ENCODE results near the gene CYP3A7. TPM values are rescaled to one million over a fixed set of nuclear protein-coding genes. Genes with fewer than 3 reads are reported as not detected.

CYP3A7 gene
- total and polyA plus RNA-seq, 9 of the 15 experiments (the other 6 are each of a cell fraction or from before 2014, with no cell fraction given) = 0.20 TPM; not detected in 8

DNA sequence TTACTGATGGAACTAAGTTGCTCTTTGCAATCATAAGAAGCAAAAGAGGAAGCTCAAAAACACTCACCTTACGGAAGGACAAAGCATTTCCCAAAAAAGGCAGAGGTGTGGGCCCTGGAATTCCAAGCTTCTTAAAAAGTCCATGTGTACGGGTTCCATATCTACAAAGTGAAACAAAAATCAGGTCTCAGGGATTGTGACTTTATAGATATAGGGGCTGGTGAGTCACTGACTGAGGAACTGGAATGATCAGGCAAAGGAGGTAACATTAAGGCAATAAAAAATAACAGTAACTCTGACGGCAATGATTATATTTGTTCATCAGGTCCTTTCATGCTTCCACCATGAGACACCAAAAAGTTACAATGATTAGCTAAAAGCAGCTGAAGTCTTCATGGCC lies 4.0 kb downstream of the CYP3A7 start:
- no peak for ATAC-seq
- Histone ChIP-seq H3K9me1 (ENCODE audit: control insufficient read depth, insufficient read depth, low read length) (no peaks in the 10 kb centered on the region), H4K20me1 (replicated peaks; ENCODE audit: control insufficient read depth, insufficient read depth, low read length) (no peaks in the 10 kb centered on the region), H3K4me3 (no peak overlapping the region), H3K27ac (ENCODE audit: extremely low read depth, low read depth, low read length) (no peak overlapping the region), H3K4me1 (replicated peaks in 1 of 2; ENCODE audit: control insufficient read depth in 2 of 2, insufficient read depth in 2 of 2, low read length in 2 of 2) (no peaks in the 10 kb centered on the region; a peak in 2 of 5 replicates), H3K36me3 (ENCODE audit: control insufficient read depth, insufficient read depth, low read length) (no peaks in the 10 kb centered on the region), H3K79me2 (ENCODE audit: control insufficient read depth, insufficient read depth, low read length) (no peaks in the 10 kb centered on the region), H2AFZ (ENCODE audit: low read depth, low read length) (no peak overlapping the region), H3K9me3 (replicated peaks; ENCODE audit: control insufficient read depth, insufficient read depth, low read depth, low read length) (no peaks in the 10 kb centered on the region), H3K9ac (ENCODE audit: insufficient read depth in 1 of 2, low read depth in 2 of 2, low read length in 2 of 2) (no peak overlapping the region), H3K4me2 (ENCODE audit: insufficient read depth, low read length) (no peak overlapping the region), H3K27me3 (ENCODE audit: control insufficient read depth in 2 of 2, insufficient read depth in 2 of 2, low read length in 2 of 2) (no peaks in the 10 kb centered on the region)
- in situ Hi-C loops (cut with MboI) = no loop called here
- ChIA-PET CTCF (ENCODE audit: low intra/inter-chr PET ratio) (no interaction called here), POLR2A (interaction anchor here (0.7 kb wide), 1 partner anchor 102 kb away, joined by 3 read pairs; no protein-coding TSS in a partner anchor)
- 29% methylated on average over 3 of the region's 3 CpGs for WGBS (ENCODE audit: insufficient coverage, low coverage, missing lambda C conversion rate)
- intact Hi-C loops (cut with micrococcal nuclease) = no loop called here
- no peak for TF ChIP-seq ZNF146 (CRISPR knock-in tag; IDR thresholded peaks at IDR 0.05; ENCODE audit: unreplicated experiment)
- no peak for TF ChIP-seq FOXJ2 (tag; IDR thresholded peaks at IDR 0.05)
- no peak for TF ChIP-seq TOE1 (IDR thresholded peaks at IDR 0.05; ENCODE audit: borderline replicate concordance)
- no peak for TF ChIP-seq TOE1 (CRISPR knock-in tag; IDR thresholded peaks at IDR 0.05; ENCODE audit: borderline replicate concordance, low read depth)
- no peak for TF ChIP-seq RBM15 (IDR thresholded peaks at IDR 0.05; ENCODE audit: insufficient read depth, low read length)
- TF ChIP-seq E2F3 (CRISPR knock-in tag; IDR thresholded peaks at IDR 0.05) = no peak
- TF ChIP-seq, protein P1, sequence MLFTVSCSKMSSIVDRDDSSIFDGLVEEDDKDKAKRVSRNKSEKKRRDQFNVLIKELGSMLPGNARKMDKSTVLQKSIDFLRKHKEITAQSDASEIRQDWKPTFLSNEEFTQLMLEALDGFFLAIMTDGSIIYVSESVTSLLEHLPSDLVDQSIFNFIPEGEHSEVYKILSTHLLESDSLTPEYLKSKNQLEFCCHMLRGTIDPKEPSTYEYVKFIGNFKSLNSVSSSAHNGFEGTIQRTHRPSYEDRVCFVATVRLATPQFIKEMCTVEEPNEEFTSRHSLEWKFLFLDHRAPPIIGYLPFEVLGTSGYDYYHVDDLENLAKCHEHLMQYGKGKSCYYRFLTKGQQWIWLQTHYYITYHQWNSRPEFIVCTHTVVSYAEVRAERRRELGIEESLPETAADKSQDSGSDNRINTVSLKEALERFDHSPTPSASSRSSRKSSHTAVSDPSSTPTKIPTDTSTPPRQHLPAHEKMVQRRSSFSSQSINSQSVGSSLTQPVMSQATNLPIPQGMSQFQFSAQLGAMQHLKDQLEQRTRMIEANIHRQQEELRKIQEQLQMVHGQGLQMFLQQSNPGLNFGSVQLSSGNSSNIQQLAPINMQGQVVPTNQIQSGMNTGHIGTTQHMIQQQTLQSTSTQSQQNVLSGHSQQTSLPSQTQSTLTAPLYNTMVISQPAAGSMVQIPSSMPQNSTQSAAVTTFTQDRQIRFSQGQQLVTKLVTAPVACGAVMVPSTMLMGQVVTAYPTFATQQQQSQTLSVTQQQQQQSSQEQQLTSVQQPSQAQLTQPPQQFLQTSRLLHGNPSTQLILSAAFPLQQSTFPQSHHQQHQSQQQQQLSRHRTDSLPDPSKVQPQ (CRISPR knock-in tag; IDR thresholded peaks at IDR 0.05; ENCODE audit: borderline replicate concordance) = no peak
- TF ChIP-seq, protein P2, sequence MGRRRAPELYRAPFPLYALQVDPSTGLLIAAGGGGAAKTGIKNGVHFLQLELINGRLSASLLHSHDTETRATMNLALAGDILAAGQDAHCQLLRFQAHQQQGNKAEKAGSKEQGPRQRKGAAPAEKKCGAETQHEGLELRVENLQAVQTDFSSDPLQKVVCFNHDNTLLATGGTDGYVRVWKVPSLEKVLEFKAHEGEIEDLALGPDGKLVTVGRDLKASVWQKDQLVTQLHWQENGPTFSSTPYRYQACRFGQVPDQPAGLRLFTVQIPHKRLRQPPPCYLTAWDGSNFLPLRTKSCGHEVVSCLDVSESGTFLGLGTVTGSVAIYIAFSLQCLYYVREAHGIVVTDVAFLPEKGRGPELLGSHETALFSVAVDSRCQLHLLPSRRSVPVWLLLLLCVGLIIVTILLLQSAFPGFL (CRISPR knock-in tag; IDR thresholded peaks at IDR 0.05) = no peak
- no peak for TF ChIP-seq CREB1 (IDR thresholded peaks at IDR 0.05)
- TF ChIP-seq CREB1 (CRISPR knock-in tag; IDR thresholded peaks at IDR 0.05) = no peak
- TF ChIP-seq SNIP1 (IDR thresholded peaks at IDR 0.05; ENCODE audit: low read depth) = no peak
- no peak for TF ChIP-seq HDAC3 (IDR thresholded peaks at IDR 0.05; ENCODE audit: borderline replicate concordance, partially characterized antibody)
- no peak for TF ChIP-seq NRF1 (conservative IDR thresholded peaks at IDR 0.05 in 1 of 2, IDR thresholded peaks at IDR 0.05 in 1 of 2)
- TF ChIP-seq SIX5 (IDR thresholded peaks at IDR 0.05; ENCODE audit: borderline replicate concordance in 1 of 2, insufficient read depth in 1 of 2, low read depth in 1 of 2, low read length in 2 of 2) = no peak
- TF ChIP-seq ZNF347 (CRISPR knock-in tag; IDR thresholded peaks at IDR 0.05; ENCODE audit: low read depth) = no peak
- TF ChIP-seq ZNF644 (tag; IDR thresholded peaks at IDR 0.05; ENCODE audit: low read depth) = no peak
- no peak for TF ChIP-seq ZNF408 (CRISPR knock-in tag; IDR thresholded peaks at IDR 0.05; ENCODE audit: low read depth)
- no peak for TF ChIP-seq PPARD (CRISPR knock-in tag; IDR thresholded peaks at IDR 0.05)
- no peak for TF ChIP-seq MECOM (CRISPR knock-in tag; IDR thresholded peaks at IDR 0.05)
- no peak for TF ChIP-seq ZNF445 (CRISPR knock-in tag; IDR thresholded peaks at IDR 0.05; ENCODE audit: low read depth)
- no peak for TF ChIP-seq SMARCA5 (IDR thresholded peaks at IDR 0.05)
- DNase-seq (ENCODE audit: extremely low read depth in 1 of 4, low spot score in 3 of 4) = no peak
- FAIRE-seq = no peak
- no TSS peak for BruUV-seq (replicated peaks)
